HUES48 (cell line): ENCODE results near the gene PPP1R12C.

Experiments
- H3K27ac ChIP-seq: one replicate; pipeline ENCODE4 v1.7.0; 2013; ENCODE audit warnings: low read depth, low read length, inconsistent platforms
- H3K27me3 ChIP-seq: 2 replicates; pipeline ENCODE4 v1.6.1; 2013; ENCODE audit warnings: mild to moderate bottlenecking, low read length; ENCODE audit not compliant: control insufficient read depth, insufficient read depth
- H3K36me3 ChIP-seq: 2 replicates; pipeline ENCODE4 v1.6.1; 2013; ENCODE audit warnings: low read length; ENCODE audit not compliant: control insufficient read depth, insufficient read depth
- H3K4me1 ChIP-seq: 2 replicates; pipeline ENCODE4 v1.6.1; 2013; ENCODE audit warnings: mild to moderate bottlenecking, low read length; ENCODE audit not compliant: control insufficient read depth, insufficient read depth
- H3K4me3 ChIP-seq: 2 replicates; pipeline ENCODE4 v1.5.1; 2013; ENCODE audit warnings: mild to moderate bottlenecking, low read depth, low read length
- H3K9ac ChIP-seq: 2 replicates; pipeline ENCODE4 v1.6.1; 2013; ENCODE audit warnings: mild to moderate bottlenecking, low read depth, low read length, moderate library complexity
- H3K9me3 ChIP-seq: 2 replicates; pipeline ENCODE4 v1.6.1; 2013; ENCODE audit warnings: low read length; ENCODE audit not compliant: control insufficient read depth, insufficient read depth

The PPP1R12C gene

DNA sequence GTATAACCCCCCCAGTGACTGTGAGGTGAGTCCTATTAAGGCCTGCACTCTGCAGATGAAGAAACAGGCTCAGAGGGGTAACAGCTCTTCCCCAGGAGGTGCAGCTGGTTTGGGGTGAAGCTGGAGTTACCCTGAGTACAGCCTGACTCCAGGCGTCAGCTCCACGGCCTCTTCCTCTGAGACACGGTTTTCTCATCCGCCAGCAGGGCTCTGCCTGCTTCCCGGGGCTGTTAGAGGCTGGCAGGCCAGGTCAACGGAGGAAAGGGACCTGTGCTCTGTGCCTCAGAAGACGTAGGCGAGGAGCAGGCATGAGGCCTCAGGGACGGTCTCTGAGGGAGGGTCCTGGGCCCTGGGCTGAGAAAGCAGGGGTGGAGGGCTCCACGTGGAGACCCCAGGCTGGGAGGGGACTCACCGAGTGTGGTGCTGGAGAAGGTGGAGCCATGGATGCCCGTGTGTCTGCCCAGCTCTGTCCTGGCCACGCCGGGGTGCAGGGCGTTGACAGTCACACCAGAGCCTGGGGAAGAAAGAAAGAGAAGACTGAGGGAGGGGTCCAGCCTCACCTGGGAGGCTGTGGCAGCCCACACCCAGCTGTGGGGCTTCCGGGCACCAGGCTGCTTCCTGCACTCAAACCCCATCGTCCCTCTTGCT, 70.3 kb downstream of the PPP1R12C start:
- Histone ChIP-seq H3K4me3 (no peak overlapping the region), H3K36me3 (peaks cover 75% of the 10 kb centered on the region), H3K27ac (no peak overlapping the region), H3K9me3 (no peaks in the 10 kb centered on the region), H3K4me1 (no peaks in the 10 kb centered on the region), H3K27me3 (no peaks in the 10 kb centered on the region), H3K9ac (no peak overlapping the region)

- Histone ChIP-seq H3K27me3 (no peaks in the 10 kb centered on the region), H3K9me3 (no peaks in the 10 kb centered on the region), H3K27ac (no peak overlapping the region), H3K4me3 (no peak overlapping the region), H3K9ac (no peak overlapping the region), H3K4me1 (no peaks in the 10 kb centered on the region), H3K36me3 (peaks cover 69% of the 10 kb centered on the region)
Measured at GRCh38 chr19:55044771-55045716, 72.4 kb downstream of the PPP1R12C start.

DNA sequence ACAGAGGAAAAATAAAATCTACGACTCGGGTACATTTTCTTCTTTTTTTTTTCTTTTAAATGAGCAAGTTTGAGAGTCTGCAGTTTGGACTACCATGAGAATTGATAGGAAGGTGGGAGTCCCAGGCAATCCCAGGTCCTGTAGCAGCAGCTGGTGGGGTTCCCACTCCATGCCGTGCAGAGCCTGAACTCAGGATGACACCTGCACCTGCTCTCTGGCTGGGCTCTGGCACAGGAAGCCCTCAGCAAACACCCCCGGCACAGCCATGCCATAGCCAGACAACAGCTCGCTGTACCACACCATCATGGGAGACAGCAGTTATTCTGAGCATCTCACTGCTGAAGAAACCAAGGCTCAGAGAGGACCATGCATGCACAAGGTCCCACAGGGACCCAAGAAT, 73.2 kb downstream of the PPP1R12C start:
- peaks cover 64% of the 10 kb centered on the region for H3K36me3 ChIP-seq
- no peak overlapping the region for H3K9ac ChIP-seq

DNA sequence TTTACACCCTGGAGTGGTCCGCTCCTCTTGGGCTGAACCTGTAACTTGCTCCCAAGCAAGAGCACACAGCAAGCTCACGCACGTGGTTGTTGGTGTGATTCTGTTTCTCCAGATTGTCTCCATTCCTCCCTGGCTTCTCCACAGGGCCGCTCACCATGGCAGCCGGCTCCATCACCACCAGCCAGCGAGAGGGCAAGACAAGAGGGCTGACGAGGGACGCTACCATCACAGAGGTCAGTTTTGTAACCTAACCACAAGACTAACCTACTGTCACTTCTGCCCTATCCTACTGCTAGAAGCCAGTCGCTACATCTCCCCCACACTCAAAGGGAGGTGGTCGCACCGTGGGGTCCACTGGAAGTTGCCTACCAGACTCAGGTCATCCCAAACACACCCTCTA, 74.7 kb downstream of the PPP1R12C start:
- Histone ChIP-seq H3K27me3 (no peaks in the 10 kb centered on the region), H3K9ac (no peak overlapping the region), H3K4me3 (no peak overlapping the region), H3K4me1 (no peaks in the 10 kb centered on the region), H3K9me3 (no peaks in the 10 kb centered on the region), H3K36me3 (peaks cover 48% of the 10 kb centered on the region), H3K27ac (no peak overlapping the region)

More for the DNA sequence above, 73.2 kb downstream of the PPP1R12C start:
- H3K4me1 ChIP-seq = no peaks in the 10 kb centered on the region
- no peak overlapping the region for H3K27ac ChIP-seq
- no peak overlapping the region for H3K4me3 ChIP-seq
- no peaks in the 10 kb centered on the region for H3K9me3 ChIP-seq
- no peaks in the 10 kb centered on the region for H3K27me3 ChIP-seq

- no peaks in the 10 kb centered on the region for H3K27me3 ChIP-seq
- H3K4me1 ChIP-seq = no peaks in the 10 kb centered on the region
- H3K9me3 ChIP-seq = no peaks in the 10 kb centered on the region
- peaks cover 45% of the 10 kb centered on the region for H3K36me3 ChIP-seq
- H3K9ac ChIP-seq = no peak overlapping the region
- no peak overlapping the region for H3K4me3 ChIP-seq
- no peak overlapping the region for H3K27ac ChIP-seq
Measured at GRCh38 chr19:55042344-55042678, 75.1 kb downstream of the PPP1R12C start.

DNA sequence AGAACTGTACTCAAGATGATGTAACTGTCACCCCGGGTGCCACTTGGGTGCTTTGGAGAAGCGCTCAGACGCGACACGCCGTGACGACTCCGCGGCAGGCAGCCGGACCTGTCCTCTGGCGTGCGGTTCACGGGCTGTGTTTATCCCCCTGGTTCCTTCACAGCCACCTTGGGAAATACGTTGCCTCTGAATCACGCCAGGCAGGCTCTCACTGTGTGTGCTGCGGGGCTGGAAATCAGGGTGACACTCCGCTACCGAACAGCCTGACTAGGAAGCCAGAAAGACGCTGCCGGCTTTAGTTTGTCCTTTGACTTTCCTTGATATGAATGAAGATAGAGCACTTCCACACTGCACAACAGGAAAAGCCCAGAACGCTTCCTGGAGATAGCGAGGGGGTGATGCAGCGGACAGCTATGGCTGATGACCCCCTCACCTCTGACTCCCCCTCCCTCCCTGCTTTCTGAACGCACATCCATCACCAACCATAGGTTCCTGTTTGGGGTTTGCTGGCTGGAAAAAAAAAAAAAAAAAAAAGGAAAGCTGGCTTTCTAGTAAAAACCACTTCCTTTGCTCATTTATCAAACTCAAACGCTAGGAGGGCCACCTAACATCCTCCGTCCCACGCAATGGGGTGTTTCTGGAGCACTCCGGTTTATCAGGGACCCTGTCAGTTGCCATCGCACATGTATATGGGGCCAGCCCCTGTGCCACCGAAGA, 75.7 kb downstream of the PPP1R12C start:
- no peaks in the 10 kb centered on the region for H3K27me3 ChIP-seq
- H3K27ac ChIP-seq = no peak overlapping the region
- no peak overlapping the region for H3K9ac ChIP-seq
- no peaks in the 10 kb centered on the region for H3K9me3 ChIP-seq
- peaks cover 39% of the 10 kb centered on the region for H3K36me3 ChIP-seq
- no peak overlapping the region for H3K4me3 ChIP-seq
- H3K4me1 ChIP-seq = no peaks in the 10 kb centered on the region

GRCh38 chr19:55041244-55041626, 76.2 kb downstream of the PPP1R12C start:
- Histone ChIP-seq H3K36me3 (peaks cover 34% of the 10 kb centered on the region), H3K4me3 (no peak overlapping the region), H3K4me1 (no peaks in the 10 kb centered on the region), H3K27ac (no peak overlapping the region), H3K9me3 (no peaks in the 10 kb centered on the region), H3K9ac (no peak overlapping the region), H3K27me3 (no peaks in the 10 kb centered on the region)
